Measurements from ENCODE around the gene AEBP2. TPM values are rescaled to one million over a fixed set of nuclear protein-coding genes. Genes with fewer than 3 reads are reported as not detected.

Gene AEBP2
- total and polyA plus RNA-seq, 2 of the 4 experiments (the other 2 are of a cell fraction), result 15.5 to 21.7 TPM

DNA sequence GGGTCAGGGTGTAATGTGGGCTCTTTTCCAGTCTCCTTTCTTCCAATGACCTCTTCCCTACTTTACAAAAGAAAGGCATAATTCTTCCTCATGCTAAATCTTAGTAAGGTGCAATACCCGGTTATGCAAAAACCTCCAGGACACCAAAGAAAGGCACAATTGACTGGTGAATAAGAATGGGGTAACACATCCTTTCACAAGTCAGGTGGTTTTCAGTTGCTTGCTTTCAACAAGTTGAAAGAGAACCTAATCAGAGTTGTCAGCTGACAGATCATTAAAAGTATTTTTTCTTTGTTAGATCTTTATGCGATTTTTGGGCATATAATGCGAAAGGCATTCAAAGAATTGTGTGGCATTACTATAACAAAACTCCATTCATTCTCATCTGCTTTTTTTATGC lies 1.3 kb upstream of the AEBP2 start:
- Histone ChIP-seq H3K4ac (ENCODE audit: low read depth, low read length) (no peak overlapping the region), H2AK5ac (ENCODE audit: low read depth, low read length) (no peak overlapping the region), H3K79me1 (ENCODE audit: low read depth in 1 of 2, low read length in 2 of 2) (peaks cover 0 to 9% of the 10 kb centered on the region in 2 experiments; a peak in 2 of 4 replicates), H4K8ac (ENCODE audit: low read depth in 2 of 2, low read length in 2 of 2) (no peak overlapping the region), H3K36me3 (ENCODE audit: control insufficient read depth, insufficient read depth, low read length) (no peaks in the 10 kb centered on the region; the same call in 1 of the 2 replicates), H3K23ac (ENCODE audit: low read depth, low read length) (no peak overlapping the region), H3K9me3 (ENCODE audit: control insufficient read depth, insufficient read depth, low read length) (no peaks in the 10 kb centered on the region), H3K14ac (replicated peaks; ENCODE audit: low read depth, low read length) (no peak overlapping the region), H3K9ac (ENCODE audit: low read depth, low read length) (no peak overlapping the region), H2BK5ac (ENCODE audit: low read depth, low read length, poor library complexity, severe bottlenecking) (no peak overlapping the region), H4K91ac (ENCODE audit: insufficient read depth, low read depth, low read length) (no peak overlapping the region), H3K9me1 (ENCODE audit: insufficient read depth, low read length) (no peaks in the 10 kb centered on the region), H3K4me1 (ENCODE audit: control insufficient read depth, insufficient read depth, low read length) (no peaks in the 10 kb centered on the region), H2BK20ac (ENCODE audit: low read depth, low read length) (no peak overlapping the region), H3K27me3 (ENCODE audit: control insufficient read depth, insufficient read depth, low read length) (no peaks in the 10 kb centered on the region), H3K4me2 (ENCODE audit: low read depth, low read length) (no peak overlapping the region), H3K18ac (ENCODE audit: low read depth, low read length) (no peak overlapping the region), H2AFZ (replicated peaks; ENCODE audit: low read length, poor library complexity) (no peak overlapping the region), H2BK15ac (ENCODE audit: low read depth, low read length) (no peak overlapping the region), H3K4me3 (ENCODE audit: insufficient read depth, low read depth, low read length) (no peak overlapping the region), H4K5ac (ENCODE audit: low read depth, low read length) (no peak overlapping the region), H2AK9ac (replicated peaks; ENCODE audit: low read depth, low read length, poor library complexity) (no peak overlapping the region), H2BK120ac (ENCODE audit: low read depth, low read length) (no peak overlapping the region), H3K27ac (ENCODE audit: insufficient read depth, low read length) (no peak overlapping the region), H4K20me1 (ENCODE audit: insufficient read depth, low read length) (peaks cover 22% of the 10 kb centered on the region; the same call in 1 of the 2 replicates), H3K56ac (ENCODE audit: extremely low read depth, insufficient read depth, low read length) (no peak overlapping the region)
- CTCF ChIA-PET, result no interaction called here
- intact Hi-C loops (cut with micrococcal nuclease), result no loop called here
- no TSS peak for BruUV-seq (replicated peaks)
- TF ChIP-seq FOS (IDR thresholded peaks at IDR 0.05; ENCODE audit: low read depth, low read length) (no peak), SMC3 (IDR thresholded peaks at IDR 0.05; ENCODE audit: low read depth, low read length) (no peak), BHLHE40 (IDR thresholded peaks at IDR 0.05; ENCODE audit: low read depth, low read length) (no peak), POLR2A (IDR thresholded peaks at IDR 0.05; ENCODE audit: low read depth, low read length) (no peak), NFE2L2 (IDR thresholded peaks at IDR 0.05; ENCODE audit: low read depth, low read length) (no peak), MAFK (IDR thresholded peaks at IDR 0.05; ENCODE audit: low read depth, low read length) (no peak), RCOR1 (IDR thresholded peaks at IDR 0.05; ENCODE audit: insufficient replicate concordance, low read length) (no peak)
- TF ChIP-seq, protein P1, sequence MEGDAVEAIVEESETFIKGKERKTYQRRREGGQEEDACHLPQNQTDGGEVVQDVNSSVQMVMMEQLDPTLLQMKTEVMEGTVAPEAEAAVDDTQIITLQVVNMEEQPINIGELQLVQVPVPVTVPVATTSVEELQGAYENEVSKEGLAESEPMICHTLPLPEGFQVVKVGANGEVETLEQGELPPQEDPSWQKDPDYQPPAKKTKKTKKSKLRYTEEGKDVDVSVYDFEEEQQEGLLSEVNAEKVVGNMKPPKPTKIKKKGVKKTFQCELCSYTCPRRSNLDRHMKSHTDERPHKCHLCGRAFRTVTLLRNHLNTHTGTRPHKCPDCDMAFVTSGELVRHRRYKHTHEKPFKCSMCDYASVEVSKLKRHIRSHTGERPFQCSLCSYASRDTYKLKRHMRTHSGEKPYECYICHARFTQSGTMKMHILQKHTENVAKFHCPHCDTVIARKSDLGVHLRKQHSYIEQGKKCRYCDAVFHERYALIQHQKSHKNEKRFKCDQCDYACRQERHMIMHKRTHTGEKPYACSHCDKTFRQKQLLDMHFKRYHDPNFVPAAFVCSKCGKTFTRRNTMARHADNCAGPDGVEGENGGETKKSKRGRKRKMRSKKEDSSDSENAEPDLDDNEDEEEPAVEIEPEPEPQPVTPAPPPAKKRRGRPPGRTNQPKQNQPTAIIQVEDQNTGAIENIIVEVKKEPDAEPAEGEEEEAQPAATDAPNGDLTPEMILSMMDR (conservative IDR thresholded peaks at IDR 0.05; ENCODE audit: low read depth, low read length), result no peak
- DNase-seq (no peak), ATAC-seq (ENCODE audit: low read depth) (no peak)
- dilution Hi-C loops (cut with HindIII; ENCODE audit: low sequenced_read_pairs, unreplicated experiment), result no loop called here
- in situ Hi-C loops (cut with MboI; ENCODE audit: low sequenced_read_pairs), result loop anchor here (10.0 kb wide), 1 partner anchor 63 kb away; no protein-coding TSS in a partner anchor
- POLR2A ChIA-PET (ENCODE audit: unreplicated experiment), result no interaction called here
- WGBS, 2 experiments (ENCODE audit: extremely low coverage in 2 of 2, insufficient read length in 1 of 2), result no CpG with 5 or more reads among the region's 3 CpGs

Data from IMR-90 (cell line).